ENCODE data around the gene TEX14.

TEX14 gene

GRCh38 chr17:58534901-58535421 lies 156.9 kb downstream of the TEX14 start:
- no peak overlapping the region for H3K4me3 ChIP-seq (ENCODE audit: low read depth, low read length)
- no peak for TF ChIP-seq CTCF (IDR thresholded peaks at IDR 0.05; ENCODE audit: low read depth, low read length)

GRCh38 chr17:58534331-58534730 lies 157.5 kb downstream of the TEX14 start:
- no peak for TF ChIP-seq CTCF (IDR thresholded peaks at IDR 0.05; ENCODE audit: low read depth, low read length)
- no peak overlapping the region for H3K4me3 ChIP-seq (ENCODE audit: low read depth, low read length)

- TF ChIP-seq CTCF (IDR thresholded peaks at IDR 0.05; ENCODE audit: low read depth, low read length), result no peak
These were observed 158.1 kb downstream of the TEX14 start for GRCh38 chr17:58533616-58534188.

GRCh38 chr17:58532555-58532951 lies 159.3 kb downstream of the TEX14 start:
- no peak for TF ChIP-seq CTCF (IDR thresholded peaks at IDR 0.05; ENCODE audit: low read depth, low read length)

More at GRCh38 chr17:58533616-58534188, 158.1 kb downstream of the TEX14 start:
- H3K4me3 ChIP-seq (ENCODE audit: low read depth, low read length), result no peak overlapping the region

GRCh38 chr17:58531661-58532554 lies 159.9 kb downstream of the TEX14 start:
- TF ChIP-seq CTCF (IDR thresholded peaks at IDR 0.05; ENCODE audit: low read depth, low read length), result no peak
- H3K4me3 ChIP-seq (ENCODE audit: low read depth, low read length), result peak overlapping the region; percentile 45

More at GRCh38 chr17:58532555-58532951, 159.3 kb downstream of the TEX14 start:
- peak overlapping the region; percentile 45 for H3K4me3 ChIP-seq (ENCODE audit: low read depth, low read length)

GRCh38 chr17:58531122-58531521 lies 160.7 kb downstream of the TEX14 start:
- no peak for TF ChIP-seq CTCF (IDR thresholded peaks at IDR 0.05; ENCODE audit: low read depth, low read length)
- no peak overlapping the region for H3K4me3 ChIP-seq (ENCODE audit: low read depth, low read length)

- no peak overlapping the region for H3K4me3 ChIP-seq (ENCODE audit: low read depth, low read length)
- no peak for TF ChIP-seq CTCF (IDR thresholded peaks at IDR 0.05; ENCODE audit: low read depth, low read length)
These were observed 161.2 kb downstream of the TEX14 start for GRCh38 chr17:58530655-58531054.

Data from WI38 (cell line).